SK-N-SH treated with all-trans-retinoic acid at 6 μM for 48 hours (cell line): Measurements from ENCODE around the gene OR8G1.

ENCODE experiments used
- ARNTL ChIP-seq: fragments of 450-650 bp; formaldehyde crosslinking; IDR thresholded peaks from 2 replicates; pipeline ENCODE4 v1.5.0; 2020; ENCODE audit warnings: low read depth, mild to moderate bottlenecking, moderate library complexity, borderline replicate concordance
- CREB5 ChIP-seq: fragments of 250-450 bp; sonication (Bioruptor Pico); IDR thresholded peaks from 2 replicates; pipeline ENCODE4 v1.5.1; 2020; ENCODE audit warnings: low read depth, mild to moderate bottlenecking, moderate library complexity
- CSDC2 ChIP-seq: fragments of 250-450 bp; sonication (Bioruptor Pico); IDR thresholded peaks from 2 replicates; pipeline ENCODE4 v1.5.0; 2020; ENCODE audit warnings: mild to moderate bottlenecking, moderate library complexity
- ESRRG ChIP-seq: fragments of 250-450 bp; sonication (Bioruptor Pico); IDR thresholded peaks from 2 replicates; pipeline ENCODE4 v1.6.1; 2021; ENCODE audit warnings: mild to moderate bottlenecking
- GLIS3 ChIP-seq: fragments of 250-450 bp; sonication (Bioruptor Pico); IDR thresholded peaks from 2 replicates; pipeline ENCODE4 v1.5.0; 2020; ENCODE audit warnings: mild to moderate bottlenecking, moderate library complexity
- PATZ1 ChIP-seq: fragments of 250-450 bp; sonication (Bioruptor Pico); IDR thresholded peaks from 2 replicates; pipeline ENCODE4 v1.8.0; 2020; ENCODE audit warnings: mild to moderate bottlenecking, moderate library complexity, borderline replicate concordance
- RARB ChIP-seq: fragments of 250-450 bp; sonication (Bioruptor Pico); IDR thresholded peaks from 2 replicates; pipeline ENCODE4 v1.8.0; 2021; ENCODE audit warnings: mild to moderate bottlenecking, moderate library complexity
- ZC3H10 ChIP-seq: fragments of 250-450 bp; sonication (Bioruptor Pico); IDR thresholded peaks from 2 replicates; pipeline ENCODE4 v1.5.1; 2021; ENCODE audit warnings: mild to moderate bottlenecking, moderate library complexity
- ZFP30 ChIP-seq: fragments of 450-650 bp; formaldehyde crosslinking; IDR thresholded peaks from 2 replicates; pipeline ENCODE4 v1.5.0; 2022; ENCODE audit warnings: mild to moderate bottlenecking, moderate library complexity

- TF ChIP-seq RARB (CRISPR knock-in tag) (no peak), CSDC2 (no peak), PATZ1 (no peak), ZFP30 (CRISPR knock-in tag) (no peak), GLIS3 (no peak), ARNTL (CRISPR knock-in tag) (no peak), CREB5 (no peak), ESRRG (CRISPR knock-in tag) (no peak), ZC3H10 (no peak)
Observed at GRCh38 chr11:124204008-124204407, 36.9 kb upstream of the OR8G1 start.
